Mesodermal cell (in vitro differentiated cells): ENCODE data around the gene RHOA.

Experiments
- H3K27ac ChIP-seq: 2 replicates; pipeline ENCODE4 v1.7.0; 2013; ENCODE audit warnings: mild to moderate bottlenecking, low read depth, low read length, moderate library complexity; ENCODE audit not compliant: severe bottlenecking
- H3K36me3 ChIP-seq: 2 replicates; pipeline ENCODE4 v1.7.1; 2013; ENCODE audit warnings: mild to moderate bottlenecking, low read length, moderate library complexity; ENCODE audit not compliant: control insufficient read depth, insufficient read depth
- H3K4me1 ChIP-seq: one replicate; pipeline ENCODE4 v1.7.1; 2013; ENCODE audit warnings: mild to moderate bottlenecking, low read length; ENCODE audit not compliant: insufficient read depth, control insufficient read depth, poor library complexity, severe bottlenecking
- H3K4me3 ChIP-seq: 2 replicates; pipeline ENCODE4 v1.7.0; 2013; ENCODE audit warnings: low read length, control low read depth, mild to moderate bottlenecking; ENCODE audit not compliant: insufficient read depth, poor library complexity, severe bottlenecking; ENCODE audit errors: extremely low read depth
- H3K9me3 ChIP-seq: 2 replicates; pipeline ENCODE4 v1.7.1; 2013; ENCODE audit warnings: mild to moderate bottlenecking, low read length, moderate library complexity; ENCODE audit not compliant: control insufficient read depth
- WGBS, 2 experiments: methylation state at CpG; one replicate each; pipeline ENCODE4 v1.1.5; 2013; ENCODE audit warnings: missing lambda C conversion rate in 2 of 2; ENCODE audit not compliant: insufficient coverage in 2 of 2; 5-methylcytosine and 5-hydroxymethylcytosine counted together

RHOA gene

GRCh38 chr3:49324768-49325167 is 87.0 kb downstream of the RHOA start:
- Histone ChIP-seq H3K4me3 (no peak overlapping the region), H3K4me1 (no peaks in the 10 kb centered on the region), H3K9me3 (no peaks in the 10 kb centered on the region), H3K36me3 (peaks cover 92% of the 10 kb centered on the region), H3K27ac (no peak overlapping the region)
- WGBS, 2 experiments: 95% methylated on average over 5 to 6 of the region's 7 CpGs

GRCh38 chr3:49316696-49317457 is 94.9 kb downstream of the RHOA start:
- Histone ChIP-seq H3K36me3 (peaks cover 76% of the 10 kb centered on the region), H3K27ac (no peak overlapping the region), H3K9me3 (no peaks in the 10 kb centered on the region), H3K4me1 (no peaks in the 10 kb centered on the region), H3K4me3 (no peak overlapping the region)
- 94 to 99% methylated on average over 12 to 15 of the region's 16 CpGs for WGBS, 2 experiments

- Histone ChIP-seq H3K36me3 (peaks cover 77% of the 10 kb centered on the region), H3K4me1 (no peaks in the 10 kb centered on the region)
- no CpG with 5 or more reads among the region's 1 CpG for WGBS, 2 experiments
Observed at GRCh38 chr3:49313896-49314688, 97.7 kb downstream of the RHOA start.

GRCh38 chr3:49311283-49311682 is 100.5 kb downstream of the RHOA start:
- Histone ChIP-seq H3K27ac (no peak overlapping the region), H3K36me3 (peaks cover 78% of the 10 kb centered on the region), H3K9me3 (no peaks in the 10 kb centered on the region), H3K4me1 (no peaks in the 10 kb centered on the region), H3K4me3 (no peak overlapping the region)
- WGBS, 2 experiments: 92 to 96% methylated on average over 2 to 3 of the region's 3 CpGs

More at GRCh38 chr3:49313896-49314688, 97.7 kb downstream of the RHOA start:
- Histone ChIP-seq H3K27ac (no peak overlapping the region), H3K4me3 (no peak overlapping the region), H3K9me3 (no peaks in the 10 kb centered on the region)

DNA sequence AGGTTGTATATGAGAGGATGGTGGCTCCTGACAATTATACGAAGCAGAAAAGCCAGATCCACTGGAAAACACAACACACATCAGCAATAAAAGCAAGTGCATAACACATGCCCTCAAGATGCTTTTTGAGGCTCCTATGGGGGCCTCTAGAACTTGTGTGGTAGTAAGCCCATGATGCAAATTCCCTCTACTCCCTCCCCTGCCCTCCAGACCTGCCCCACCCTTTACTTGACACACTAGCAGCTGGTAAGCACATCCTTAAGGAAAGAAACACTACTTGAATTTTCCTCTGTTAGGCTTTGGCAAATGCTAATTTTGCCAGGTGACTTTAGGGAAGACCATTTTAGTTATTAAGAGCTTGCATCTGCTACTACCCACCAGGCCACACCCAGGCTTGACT is 101.1 kb downstream of the RHOA start:
- H3K27ac ChIP-seq: no peak overlapping the region
- no peaks in the 10 kb centered on the region for H3K9me3 ChIP-seq
- no peaks in the 10 kb centered on the region for H3K4me1 ChIP-seq
- peaks cover 76% of the 10 kb centered on the region for H3K36me3 ChIP-seq
- H3K4me3 ChIP-seq: no peak overlapping the region
- WGBS, 2 experiments: no CpG with 5 or more reads among the region's 1 CpG
